Gastroesophageal sphincter (tissue), 3 donors: ENCODE data around the gene MRPL27.

Experiments used
- EP300 ChIP-seq: sonication (generic); formaldehyde crosslinking; IDR thresholded peaks from one replicate; pipeline ENCODE4 v1.6.1; 2017; ENCODE audit warnings: antibody characterized with exemption, mild to moderate bottlenecking
- POLR2A ChIP-seq, 2 donors: fragments of 450-650 bp; IDR thresholded peaks; one replicate each; pipeline ENCODE4 v1.6.1; 2017; ENCODE audit warnings: antibody characterized with exemption in 2 of 2, mild to moderate bottlenecking in 2 of 2, moderate library complexity in 1 of 2
- POLR2AphosphoS5 ChIP-seq: sonication (generic); formaldehyde crosslinking; IDR thresholded peaks from one replicate; pipeline ENCODE4 v1.6.1; 2017; ENCODE audit warnings: antibody characterized with exemption
- TF ChIP-seq, protein P1 (sequence below), 4 experiments: fragments of 200-600 bp in 2 of 4; fragments of 450-650 bp in 2 of 4; sonication (generic) in 1 of 4; IDR thresholded peaks; one replicate each; pipeline ENCODE4 v1.5.1; 2017 to 2019; ENCODE audit warnings: antibody characterized with exemption in 4 of 4, mild to moderate bottlenecking in 2 of 4, moderate library complexity in 2 of 4

GRCh38 chr17:50421308-50422051 lies 48.5 kb upstream of the MRPL27 start:
- TF ChIP-seq, protein P1, sequence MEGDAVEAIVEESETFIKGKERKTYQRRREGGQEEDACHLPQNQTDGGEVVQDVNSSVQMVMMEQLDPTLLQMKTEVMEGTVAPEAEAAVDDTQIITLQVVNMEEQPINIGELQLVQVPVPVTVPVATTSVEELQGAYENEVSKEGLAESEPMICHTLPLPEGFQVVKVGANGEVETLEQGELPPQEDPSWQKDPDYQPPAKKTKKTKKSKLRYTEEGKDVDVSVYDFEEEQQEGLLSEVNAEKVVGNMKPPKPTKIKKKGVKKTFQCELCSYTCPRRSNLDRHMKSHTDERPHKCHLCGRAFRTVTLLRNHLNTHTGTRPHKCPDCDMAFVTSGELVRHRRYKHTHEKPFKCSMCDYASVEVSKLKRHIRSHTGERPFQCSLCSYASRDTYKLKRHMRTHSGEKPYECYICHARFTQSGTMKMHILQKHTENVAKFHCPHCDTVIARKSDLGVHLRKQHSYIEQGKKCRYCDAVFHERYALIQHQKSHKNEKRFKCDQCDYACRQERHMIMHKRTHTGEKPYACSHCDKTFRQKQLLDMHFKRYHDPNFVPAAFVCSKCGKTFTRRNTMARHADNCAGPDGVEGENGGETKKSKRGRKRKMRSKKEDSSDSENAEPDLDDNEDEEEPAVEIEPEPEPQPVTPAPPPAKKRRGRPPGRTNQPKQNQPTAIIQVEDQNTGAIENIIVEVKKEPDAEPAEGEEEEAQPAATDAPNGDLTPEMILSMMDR (IDR thresholded peaks at IDR 0.05) = no peak
- TF ChIP-seq POLR2A (IDR thresholded peaks at IDR 0.05) = no peak
- no peak for TF ChIP-seq EP300
- TF ChIP-seq POLR2AphosphoS5 = no peak
